Measurements from ENCODE around the gene RYR2.

The RYR2 gene

GRCh38 chr1:237695878-237696277, 653.9 kb downstream of the RYR2 start:
- TF ChIP-seq CTCF (IDR thresholded peaks at IDR 0.05; ENCODE audit: insufficient read depth, low read depth, low read length, missing control alignments): no peak
- no peak overlapping the region for H3K4me3 ChIP-seq (ENCODE audit: low read depth, low read length)
- no peak for DNase-seq (ENCODE audit: low read depth)

GRCh38 chr1:237700181-237700580, 658.2 kb downstream of the RYR2 start:
- H3K4me3 ChIP-seq (ENCODE audit: low read depth, low read length): no peak overlapping the region
- no peak for DNase-seq (ENCODE audit: low read depth)
- no peak for TF ChIP-seq CTCF (IDR thresholded peaks at IDR 0.05; ENCODE audit: insufficient read depth, low read depth, low read length, missing control alignments)

GRCh38 chr1:237701534-237701933, 659.5 kb downstream of the RYR2 start:
- no peak overlapping the region for H3K4me3 ChIP-seq (ENCODE audit: low read depth, low read length)
- TF ChIP-seq CTCF (IDR thresholded peaks at IDR 0.05; ENCODE audit: insufficient read depth, low read depth, low read length, missing control alignments): no peak
- no peak for DNase-seq (ENCODE audit: low read depth)

GRCh38 chr1:237702161-237702560, 660.2 kb downstream of the RYR2 start:
- no peak for TF ChIP-seq CTCF (IDR thresholded peaks at IDR 0.05; ENCODE audit: insufficient read depth, low read depth, low read length, missing control alignments)
- H3K4me3 ChIP-seq (ENCODE audit: low read depth, low read length): no peak overlapping the region
- DNase-seq (ENCODE audit: low read depth): peak; percentile 23

GRCh38 chr1:237705462-237705861, 663.5 kb downstream of the RYR2 start:
- DNase-seq (ENCODE audit: low read depth): no peak
- H3K4me3 ChIP-seq (ENCODE audit: low read depth, low read length): no peak overlapping the region
- TF ChIP-seq CTCF (IDR thresholded peaks at IDR 0.05; ENCODE audit: insufficient read depth, low read depth, low read length, missing control alignments): no peak

GRCh38 chr1:237709355-237709754, 667.4 kb downstream of the RYR2 start:
- TF ChIP-seq CTCF (IDR thresholded peaks at IDR 0.05; ENCODE audit: insufficient read depth, low read depth, low read length, missing control alignments): no peak
- DNase-seq (ENCODE audit: low read depth): no peak
- H3K4me3 ChIP-seq (ENCODE audit: low read depth, low read length): no peak overlapping the region

GRCh38 chr1:237711281-237711680, 669.3 kb downstream of the RYR2 start:
- DNase-seq (ENCODE audit: low read depth): no peak
- H3K4me3 ChIP-seq (ENCODE audit: low read depth, low read length): no peak overlapping the region
- no peak for TF ChIP-seq CTCF (IDR thresholded peaks at IDR 0.05; ENCODE audit: insufficient read depth, low read depth, low read length, missing control alignments)
